Endothelial cell of umbilical vein (primary cell): ENCODE data around the gene GPR25.

ENCODE experiments used
- CTCF ChIP-seq, 2 donors: IDR thresholded peaks; 1 replicate in 1 of 2; 2 replicates in 1 of 2; pipeline ENCODE4 v1.5.1; 2011; ENCODE audit warnings: low read length in 2 of 2, mild to moderate bottlenecking in 2 of 2, moderate library complexity in 2 of 2, control low read depth in 1 of 2, inconsistent platforms in 1 of 2, low read depth in 1 of 2; ENCODE audit not compliant: insufficient read depth in 1 of 2; ENCODE audit errors: extremely low read depth in 1 of 2
- EZH2 ChIP-seq: IDR thresholded peaks from 2 replicates; pipeline ENCODE4 v1.6.1; 2012; ENCODE audit warnings: borderline replicate concordance, low read depth, mild to moderate bottlenecking, moderate library complexity, low read length, inconsistent platforms; ENCODE audit not compliant: severe bottlenecking
- FOS ChIP-seq: IDR thresholded peaks from 2 replicates; pipeline ENCODE4 v1.6.1; 2011; ENCODE audit warnings: mild to moderate bottlenecking, low read length, moderate library complexity, borderline replicate concordance; ENCODE audit not compliant: insufficient read depth
- GATA2 ChIP-seq: IDR thresholded peaks from 2 replicates; pipeline ENCODE4 v1.7.0; 2011; ENCODE audit warnings: low read depth, mild to moderate bottlenecking, moderate library complexity, mixed read lengths, low read length; ENCODE audit not compliant: insufficient read length, insufficient read depth
- JUN ChIP-seq: IDR thresholded peaks from 2 replicates; pipeline ENCODE4 v1.6.1; 2011; ENCODE audit warnings: borderline replicate concordance, low read depth; ENCODE audit not compliant: insufficient read length, insufficient read depth
- MAX ChIP-seq: IDR thresholded peaks from 2 replicates; pipeline ENCODE4 v1.6.1; 2011; ENCODE audit not compliant: insufficient read depth, insufficient read length
- MYC ChIP-seq: IDR thresholded peaks from one replicate; pipeline ENCODE4 v1.6.1; 2011; ENCODE audit warnings: mild to moderate bottlenecking, low read depth, low read length
- POLR2A ChIP-seq: IDR thresholded peaks from 2 replicates; pipeline ENCODE4 v1.6.1; 2012; ENCODE audit warnings: low read depth, mild to moderate bottlenecking, control low read depth, low read length
- POLR2AphosphoS5 ChIP-seq: IDR thresholded peaks from 2 replicates; pipeline ENCODE4 v1.6.1; 2012; ENCODE audit warnings: low read depth, mild to moderate bottlenecking, control low read depth, low read length, moderate library complexity; ENCODE audit not compliant: insufficient read depth

GRCh38 chr1:200831091-200831490, 41.7 kb upstream of the GPR25 start:
- TF ChIP-seq POLR2AphosphoS5 (no peak), EZH2 (no peak), CTCF (IDR thresholded peaks at IDR 0.05; ENCODE audit: extremely low read depth in 1 of 2, insufficient read depth in 1 of 2, low read depth in 1 of 2, low read length in 2 of 2) (no peak), GATA2 (no peak), POLR2A (no peak), MAX (no peak), FOS (no peak), MYC (no peak), JUN (no peak)
